CD4-positive, alpha-beta T cell treated with Interleukin-2 at 100 ng/mL for 4 hours (primary cell): ENCODE results near the gene SASH1.

Experiments used
- DNase-seq: peaks from one replicate; pipeline ENCODE4 v3.0.0-alpha.2; 2020; ENCODE audit warnings: low spot score

The SASH1 gene

GRCh38 chr6:148342350-148343046 is at the start of gene SASH1:
SASH1 (plus strand) TSS chr6:148342838; CDS start chr6:148343068, 230 bp downstream.
- no peak for DNase-seq

GRCh38 chr6:148293181-148293995 is 49.2 kb upstream of the SASH1 start:
- no peak for DNase-seq

GRCh38 chr6:148294059-148294458 is 48.6 kb upstream of the SASH1 start:
- no peak for DNase-seq

- no peak for DNase-seq
These were observed 47.3 kb upstream of the SASH1 start for GRCh38 chr6:148295261-148295887.

GRCh38 chr6:148296771-148297170 is 45.9 kb upstream of the SASH1 start:
- DNase-seq = no peak

GRCh38 chr6:148298683-148299082 is 44.0 kb upstream of the SASH1 start:
- DNase-seq = no peak

GRCh38 chr6:148303616-148304015 is 39.0 kb upstream of the SASH1 start:
- no peak for DNase-seq

GRCh38 chr6:148304976-148305375 is 37.7 kb upstream of the SASH1 start:
- DNase-seq = no peak

GRCh38 chr6:148306286-148306685 is 36.4 kb upstream of the SASH1 start:
- DNase-seq = no peak

- no peak for DNase-seq
These were observed 35.2 kb upstream of the SASH1 start for GRCh38 chr6:148307405-148307804.

- no peak for DNase-seq
These were observed 33.3 kb upstream of the SASH1 start for GRCh38 chr6:148309301-148309700.

- DNase-seq = no peak
These were observed 30.5 kb upstream of the SASH1 start for GRCh38 chr6:148311966-148312669.

- no peak for DNase-seq
These were observed 29.1 kb upstream of the SASH1 start for GRCh38 chr6:148313488-148313887.

- DNase-seq = no peak
These were observed 26.3 kb upstream of the SASH1 start for GRCh38 chr6:148316308-148316707.

GRCh38 chr6:148317051-148317450 is 25.6 kb upstream of the SASH1 start:
- no peak for DNase-seq

- DNase-seq = no peak
These were observed 24.9 kb upstream of the SASH1 start for GRCh38 chr6:148317739-148318138.

- DNase-seq = no peak
These were observed 19.9 kb upstream of the SASH1 start for GRCh38 chr6:148322704-148323103.

- no peak for DNase-seq
These were observed 19.3 kb upstream of the SASH1 start for GRCh38 chr6:148323344-148323743.

- DNase-seq = no peak
These were observed 18.2 kb upstream of the SASH1 start for GRCh38 chr6:148324297-148324985.

- DNase-seq = no peak
These were observed 17.1 kb upstream of the SASH1 start for GRCh38 chr6:148325316-148326068.
